Measurements from ENCODE around the gene ZNF362.
A peak's percentile ranks its signal among the peaks of the same experiment; 100 is the strongest.

The ZNF362 gene

DNA sequence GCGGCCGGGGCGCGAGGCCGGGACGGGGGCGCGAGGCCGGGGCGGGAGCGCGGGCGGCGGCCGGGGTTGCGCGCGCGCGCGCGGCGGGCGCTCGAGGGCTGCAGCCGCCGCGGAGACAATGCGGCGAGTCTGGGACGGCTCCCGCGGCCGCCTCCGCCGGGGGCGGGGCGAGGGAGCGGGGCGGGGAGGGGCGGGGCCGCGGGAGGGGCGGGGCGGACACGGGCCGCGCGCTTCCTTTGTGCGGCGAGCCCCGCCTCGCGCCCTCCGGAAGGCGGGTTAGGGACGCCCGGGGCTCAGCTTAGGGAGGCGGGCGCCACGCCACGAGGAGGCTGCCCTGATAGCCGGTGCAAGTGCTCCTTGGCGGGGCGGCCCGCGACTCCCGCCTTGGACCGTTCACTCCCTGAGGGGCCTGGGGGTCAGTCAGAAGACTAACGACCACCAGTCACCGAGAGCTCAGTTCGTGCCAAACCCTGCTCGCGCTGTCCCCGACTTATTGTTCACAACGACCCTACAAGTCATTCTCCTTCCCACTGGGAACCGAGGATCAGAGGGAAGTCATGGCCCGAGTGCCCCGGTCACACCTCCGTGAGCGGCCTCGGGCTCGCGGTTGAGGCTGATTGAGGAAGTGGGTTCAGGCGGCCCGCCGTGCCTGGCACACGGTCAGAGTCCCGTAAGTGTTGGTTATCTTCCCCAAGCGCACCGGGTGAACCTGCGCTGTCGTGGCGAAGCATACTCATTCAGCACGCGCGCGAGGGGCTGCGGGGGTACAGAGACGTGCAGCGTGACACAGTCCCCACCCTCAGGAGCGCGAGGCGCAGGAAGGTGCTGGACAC, 93.7 kb downstream of the ZNF362 start:
- peak; percentile 83 to 89 for DNase-seq
